ENCODE results near the gene PXT1.
"Not testable (repeated sequence)": the region's sequence is repeated elsewhere in the genome, so short reads cannot be mapped to it uniquely, and the experiment has no call there.

PXT1 gene

GRCh38 chr6:36368921-36369865, 73.5 kb downstream of the PXT1 start:
- peak; percentile 87 for DNase-seq (ENCODE audit: low spot score)

- DNase-seq (ENCODE audit: low spot score), result no peak
These were observed 74.2 kb downstream of the PXT1 start for GRCh38 chr6:36368421-36368820.

- no peak for DNase-seq (ENCODE audit: low spot score)
These were observed 74.9 kb downstream of the PXT1 start for GRCh38 chr6:36367743-36368142.

GRCh38 chr6:36364669-36365479, 77.8 kb downstream of the PXT1 start:
- no peak for DNase-seq (ENCODE audit: low spot score)

- not testable (repeated sequence) for DNase-seq (ENCODE audit: low spot score)
These were observed 78.5 kb downstream of the PXT1 start for GRCh38 chr6:36364061-36364635.

GRCh38 chr6:36363371-36363752, 79.3 kb downstream of the PXT1 start:
- DNase-seq (ENCODE audit: low spot score), result not testable (repeated sequence)

- DNase-seq (ENCODE audit: low spot score), result no peak
These were observed 79.9 kb downstream of the PXT1 start for GRCh38 chr6:36362551-36363370.

- no peak for DNase-seq (ENCODE audit: low spot score)
These were observed 81.6 kb downstream of the PXT1 start for GRCh38 chr6:36361071-36361470.

GRCh38 chr6:36360241-36361054, 82.2 kb downstream of the PXT1 start:
- peak; percentile 86 for DNase-seq (ENCODE audit: low spot score)

- DNase-seq (ENCODE audit: low spot score), result no peak
These were observed 84.3 kb downstream of the PXT1 start for GRCh38 chr6:36358226-36358915.

GRCh38 chr6:36357872-36358225, 84.8 kb downstream of the PXT1 start:
- DNase-seq (ENCODE audit: low spot score), result no peak

GRCh38 chr6:36355819-36356218, 86.8 kb downstream of the PXT1 start:
- DNase-seq (ENCODE audit: low spot score), result no peak

- DNase-seq (ENCODE audit: low spot score), result no peak
These were observed 89.2 kb downstream of the PXT1 start for GRCh38 chr6:36353411-36353915.

- DNase-seq (ENCODE audit: low spot score), result no peak
These were observed 90.0 kb downstream of the PXT1 start for GRCh38 chr6:36352477-36353157.

- peak; percentile 40 for DNase-seq (ENCODE audit: low spot score)
These were observed 91.7 kb downstream of the PXT1 start for GRCh38 chr6:36350681-36351571.

- DNase-seq (ENCODE audit: low spot score), result no peak
These were observed 92.6 kb downstream of the PXT1 start for GRCh38 chr6:36350082-36350481.

- no peak for DNase-seq (ENCODE audit: low spot score)
These were observed 93.4 kb downstream of the PXT1 start for GRCh38 chr6:36349240-36349639.

GRCh38 chr6:36347621-36348020, 95.0 kb downstream of the PXT1 start:
- DNase-seq (ENCODE audit: low spot score), result no peak

All from AG08396 (cell line).